Upper lobe of left lung (tissue), 4 donors: ENCODE results near the gene NBEAL2.

Experiments used
- POLR2A ChIP-seq, 4 donors: fragments of 450-650 bp; IDR thresholded peaks; one replicate each; pipeline ENCODE4 v1.5.1; 2016 to 2017; ENCODE audit warnings: antibody characterized with exemption in 4 of 4, mild to moderate bottlenecking in 2 of 4
- POLR2AphosphoS5 ChIP-seq, 2 donors: sonication (generic); formaldehyde crosslinking; IDR thresholded peaks; one replicate each; pipeline ENCODE4 v1.5.1; 2017; ENCODE audit warnings: antibody characterized with exemption in 2 of 2
- TF ChIP-seq, protein P1 (sequence below), 6 experiments: fragments of 450-650 bp in 4 of 6; fragments of 200-600 bp in 2 of 6; sonication (generic) in 2 of 6; IDR thresholded peaks; one replicate each; pipeline ENCODE4 v1.5.1; 2016 to 2019; ENCODE audit warnings: antibody characterized with exemption in 6 of 6

DNA sequence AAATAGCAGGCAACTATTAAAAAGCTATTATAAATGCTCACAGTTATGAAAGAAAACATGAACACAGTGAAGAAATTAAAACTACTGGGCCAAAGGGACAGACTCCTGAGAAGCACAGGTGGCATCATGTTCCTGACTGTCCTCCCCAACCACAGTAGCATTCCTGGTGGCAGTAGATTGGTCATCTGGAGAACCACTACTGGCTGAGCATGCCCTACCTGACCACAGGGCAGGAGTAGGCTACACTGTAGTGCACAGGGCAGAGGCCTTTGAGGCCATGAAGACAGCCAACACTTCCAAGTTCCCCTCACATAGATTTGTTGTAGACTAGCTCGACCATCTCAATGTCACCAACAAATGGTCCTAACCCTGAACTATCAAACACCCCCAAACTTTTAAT, 49.2 kb downstream of the NBEAL2 start:
- TF ChIP-seq, protein P1, sequence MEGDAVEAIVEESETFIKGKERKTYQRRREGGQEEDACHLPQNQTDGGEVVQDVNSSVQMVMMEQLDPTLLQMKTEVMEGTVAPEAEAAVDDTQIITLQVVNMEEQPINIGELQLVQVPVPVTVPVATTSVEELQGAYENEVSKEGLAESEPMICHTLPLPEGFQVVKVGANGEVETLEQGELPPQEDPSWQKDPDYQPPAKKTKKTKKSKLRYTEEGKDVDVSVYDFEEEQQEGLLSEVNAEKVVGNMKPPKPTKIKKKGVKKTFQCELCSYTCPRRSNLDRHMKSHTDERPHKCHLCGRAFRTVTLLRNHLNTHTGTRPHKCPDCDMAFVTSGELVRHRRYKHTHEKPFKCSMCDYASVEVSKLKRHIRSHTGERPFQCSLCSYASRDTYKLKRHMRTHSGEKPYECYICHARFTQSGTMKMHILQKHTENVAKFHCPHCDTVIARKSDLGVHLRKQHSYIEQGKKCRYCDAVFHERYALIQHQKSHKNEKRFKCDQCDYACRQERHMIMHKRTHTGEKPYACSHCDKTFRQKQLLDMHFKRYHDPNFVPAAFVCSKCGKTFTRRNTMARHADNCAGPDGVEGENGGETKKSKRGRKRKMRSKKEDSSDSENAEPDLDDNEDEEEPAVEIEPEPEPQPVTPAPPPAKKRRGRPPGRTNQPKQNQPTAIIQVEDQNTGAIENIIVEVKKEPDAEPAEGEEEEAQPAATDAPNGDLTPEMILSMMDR (IDR thresholded peaks at IDR 0.05), result no peak
- TF ChIP-seq POLR2AphosphoS5 (IDR thresholded peaks at IDR 0.05) (no peak), POLR2A (IDR thresholded peaks at IDR 0.05) (no peak)
